Measurements from ENCODE around the gene METTL9. TPM values are rescaled to one million over a fixed set of nuclear protein-coding genes. Genes with fewer than 3 reads are reported as not detected.
A peak's percentile ranks its signal among the peaks of the same experiment; 100 is the strongest.
"Not testable (repeated sequence)": the region's sequence is repeated elsewhere in the genome, so short reads cannot be mapped to it uniquely, and the experiment has no call there.

Gene METTL9
- total RNA-seq, 6 experiments from 2014 or later, result 9.6 to 29.3 (median 15.5) TPM

- Histone ChIP-seq H3K27ac (no peak overlapping the region), H3K4me1 (no peaks in the 10 kb centered on the region), H3K4me3 (no peak overlapping the region), H3K36me3 (no peaks in the 10 kb centered on the region), H3K9me3 (no peaks in the 10 kb centered on the region), H3K27me3 (no peaks in the 10 kb centered on the region)
- 81% methylated on average over 2 of the region's 3 CpGs for WGBS (ENCODE audit: insufficient coverage, low coverage, low lambda C conversion rate, missing lambda C conversion rate)
- DNase-seq (no peak), ATAC-seq (no peak)
- TF ChIP-seq POLR2A (IDR thresholded peaks at IDR 0.05) (no peak), CTCF (IDR thresholded peaks at IDR 0.05) (no peak)
- intact Hi-C loops (cut with DNase I), result no loop called here
These were observed 74.1 kb downstream of the METTL9 start for GRCh38 chr16:21673469-21673868.

GRCh38 chr16:21674456-21674855 is 75.1 kb downstream of the METTL9 start:
- intact Hi-C loops (cut with DNase I); H3K27me3 ChIP-seq; H3K36me3 ChIP-seq; H3K4me1 ChIP-seq; ATAC-seq; H3K4me3 ChIP-seq; DNase-seq; H3K27ac ChIP-seq; H3K9me3 ChIP-seq: not testable (repeated sequence)
- WGBS (ENCODE audit: insufficient coverage, low coverage, low lambda C conversion rate, missing lambda C conversion rate), result 75% methylated on average over 4 of the region's 4 CpGs

GRCh38 chr16:21680714-21681113 is 81.3 kb downstream of the METTL9 start:
- H3K4me3 ChIP-seq; intact Hi-C loops (cut with DNase I); H3K27me3 ChIP-seq; H3K9me3 ChIP-seq; H3K36me3 ChIP-seq; H3K27ac ChIP-seq; ATAC-seq; DNase-seq; H3K4me1 ChIP-seq: not testable (repeated sequence)
- WGBS (ENCODE audit: insufficient coverage, low coverage, low lambda C conversion rate, missing lambda C conversion rate), result 88% methylated on average over 5 of the region's 5 CpGs

GRCh38 chr16:21683184-21683583 is 83.8 kb downstream of the METTL9 start:
- H3K4me1 ChIP-seq, result no peaks in the 10 kb centered on the region
- intact Hi-C loops (cut with DNase I), result no loop called here
- DNase-seq (no peak), ATAC-seq (no peak)
- H3K27ac ChIP-seq, result no peak overlapping the region
- WGBS (ENCODE audit: insufficient coverage, low coverage, low lambda C conversion rate, missing lambda C conversion rate), result 73% methylated on average over 3 of the region's 3 CpGs
- H3K9me3 ChIP-seq, result no peaks in the 10 kb centered on the region
- H3K36me3 ChIP-seq, result no peaks in the 10 kb centered on the region
- H3K4me3 ChIP-seq, result no peak overlapping the region
- TF ChIP-seq POLR2A (IDR thresholded peaks at IDR 0.05) (no peak), CTCF (IDR thresholded peaks at IDR 0.05) (no peak)
- H3K27me3 ChIP-seq, result no peaks in the 10 kb centered on the region

GRCh38 chr16:21684199-21684598 is 84.8 kb downstream of the METTL9 start:
- Histone ChIP-seq H3K4me1 (no peaks in the 10 kb centered on the region), H3K36me3 (no peaks in the 10 kb centered on the region), H3K27ac (no peak overlapping the region), H3K4me3 (no peak overlapping the region), H3K27me3 (no peaks in the 10 kb centered on the region), H3K9me3 (no peaks in the 10 kb centered on the region)
- TF ChIP-seq POLR2A (IDR thresholded peaks at IDR 0.05) (no peak), CTCF (IDR thresholded peaks at IDR 0.05) (peak; percentile 4 to 31 (median 18))
- 13% methylated on average over 4 of the region's 6 CpGs for whole genome bisulfite sequencing (ENCODE audit: insufficient coverage, low coverage, low lambda C conversion rate, missing lambda C conversion rate)
- no peak for ATAC-seq
- intact Hi-C loops (cut with DNase I), result no loop called here
- DNase-seq, result peak in 1 of 3 donors; percentile 47

- intact Hi-C loops (cut with DNase I), result no loop called here
- no peak for TF ChIP-seq POLR2A (IDR thresholded peaks at IDR 0.05)
- no peak for TF ChIP-seq CTCF (IDR thresholded peaks at IDR 0.05)
- no peak for ATAC-seq
- DNase-seq, result no peak
- Histone ChIP-seq H3K27me3 (no peaks in the 10 kb centered on the region), H3K4me1 (no peaks in the 10 kb centered on the region), H3K36me3 (no peaks in the 10 kb centered on the region), H3K9me3 (no peaks in the 10 kb centered on the region), H3K4me3 (no peak overlapping the region), H3K27ac (no peak overlapping the region)
- 50% methylated on average over 4 of the region's 14 CpGs for WGBS (ENCODE audit: insufficient coverage, low coverage, low lambda C conversion rate, missing lambda C conversion rate)
These were observed 85.7 kb downstream of the METTL9 start for GRCh38 chr16:21685034-21685455.

Data from right lobe of liver (tissue), 6 donors.